BJ (cell line): ENCODE results near the gene FOXP1. TPM values are rescaled to one million over a fixed set of nuclear protein-coding genes. Genes with fewer than 3 reads are reported as not detected.

Experiments used
- CTCF ChIA-PET: fragments of 350-600 bp; formaldehyde crosslinking; extraction: SDS; loops from one replicate; lab custom pipeline; 2021; ENCODE audit warnings: antibody characterized with exemption, inconsistent platforms; lab: Yijun Ruan, JAX
- POLR2A ChIA-PET: fragments of 300-600 bp; sonication (Branson Sonifier 250); formaldehyde crosslinking; extraction: SDS; loops from one replicate; lab custom pipeline; 2021; ENCODE audit warnings: antibody characterized with exemption; lab: Charles Lee
- DNase-seq: peaks from one replicate; pipeline ENCODE4 v3.0.0-alpha.2; 2011; ENCODE audit warnings: low read depth
- H3K27me3 ChIP-seq: 2 replicates; pipeline ENCODE4 v1.6.0; 2011; ENCODE audit warnings: low read length; ENCODE audit not compliant: control insufficient read depth, insufficient read depth
- H3K36me3 ChIP-seq: 2 replicates; pipeline ENCODE4 v1.5.1; 2011; ENCODE audit warnings: low read length; ENCODE audit not compliant: control insufficient read depth, insufficient read depth
- H3K4me3 ChIP-seq: 2 replicates; pipeline ENCODE4 v1.5.1; 2011; ENCODE audit warnings: low read depth, mild to moderate bottlenecking, control low read depth, low read length
- polyA plus RNA-seq: library from polyadenylated mRNA; depleted of rRNA; stranded (reverse); fragments of >200 nt; gene quantifications from 2 replicates; pipeline ENCODE4 v1.2.3, GENCODE V29; 2011
- TF ChIP-seq, protein P1 (sequence below): IDR thresholded peaks from 2 replicates; pipeline ENCODE4 v1.5.1; 2011; ENCODE audit warnings: low read depth, mild to moderate bottlenecking, control low read depth, inconsistent platforms, low read length, moderate library complexity; ENCODE audit not compliant: insufficient read depth

The FOXP1 gene
- polyA plus RNA-seq, 1 experiment = 37.0 TPM

DNA sequence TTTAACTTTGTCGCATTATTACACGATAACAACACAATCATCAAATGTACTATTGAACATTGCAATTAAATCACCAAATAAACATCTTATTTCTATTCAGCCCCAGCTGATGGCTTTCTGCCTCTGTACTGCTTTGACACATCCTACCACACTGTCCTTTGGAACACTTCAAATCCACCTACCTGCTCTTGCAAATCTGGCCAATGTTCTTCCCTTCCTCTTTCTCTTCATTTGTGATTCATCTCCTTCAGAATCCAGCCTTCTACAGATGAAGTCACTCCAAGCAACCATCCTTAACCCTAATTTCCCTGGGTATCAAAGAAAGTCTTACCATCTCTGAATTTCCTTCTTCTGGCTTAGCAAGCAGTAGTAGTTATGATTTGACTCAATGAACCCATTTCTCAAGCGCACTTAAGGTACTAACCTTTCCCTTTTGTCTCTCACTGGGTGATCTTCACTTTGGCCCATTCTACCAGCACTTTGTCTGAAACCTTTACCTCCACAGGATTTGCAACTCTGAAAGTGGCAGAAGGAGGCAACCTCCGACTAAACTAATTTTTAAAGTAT is 502.9 kb downstream of the FOXP1 start:
- ChIA-PET POLR2A (no interaction called here), CTCF (interaction anchor here (1.5 kb wide), 1 partner anchor 15 kb away, joined by 3 read pairs; no protein-coding TSS in a partner anchor)
- TF ChIP-seq, protein P1, sequence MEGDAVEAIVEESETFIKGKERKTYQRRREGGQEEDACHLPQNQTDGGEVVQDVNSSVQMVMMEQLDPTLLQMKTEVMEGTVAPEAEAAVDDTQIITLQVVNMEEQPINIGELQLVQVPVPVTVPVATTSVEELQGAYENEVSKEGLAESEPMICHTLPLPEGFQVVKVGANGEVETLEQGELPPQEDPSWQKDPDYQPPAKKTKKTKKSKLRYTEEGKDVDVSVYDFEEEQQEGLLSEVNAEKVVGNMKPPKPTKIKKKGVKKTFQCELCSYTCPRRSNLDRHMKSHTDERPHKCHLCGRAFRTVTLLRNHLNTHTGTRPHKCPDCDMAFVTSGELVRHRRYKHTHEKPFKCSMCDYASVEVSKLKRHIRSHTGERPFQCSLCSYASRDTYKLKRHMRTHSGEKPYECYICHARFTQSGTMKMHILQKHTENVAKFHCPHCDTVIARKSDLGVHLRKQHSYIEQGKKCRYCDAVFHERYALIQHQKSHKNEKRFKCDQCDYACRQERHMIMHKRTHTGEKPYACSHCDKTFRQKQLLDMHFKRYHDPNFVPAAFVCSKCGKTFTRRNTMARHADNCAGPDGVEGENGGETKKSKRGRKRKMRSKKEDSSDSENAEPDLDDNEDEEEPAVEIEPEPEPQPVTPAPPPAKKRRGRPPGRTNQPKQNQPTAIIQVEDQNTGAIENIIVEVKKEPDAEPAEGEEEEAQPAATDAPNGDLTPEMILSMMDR = no peak
- Histone ChIP-seq H3K36me3 (no peaks in the 10 kb centered on the region), H3K4me3 (no peak overlapping the region), H3K27me3 (no peaks in the 10 kb centered on the region)
- no peak for DNase-seq

DNA sequence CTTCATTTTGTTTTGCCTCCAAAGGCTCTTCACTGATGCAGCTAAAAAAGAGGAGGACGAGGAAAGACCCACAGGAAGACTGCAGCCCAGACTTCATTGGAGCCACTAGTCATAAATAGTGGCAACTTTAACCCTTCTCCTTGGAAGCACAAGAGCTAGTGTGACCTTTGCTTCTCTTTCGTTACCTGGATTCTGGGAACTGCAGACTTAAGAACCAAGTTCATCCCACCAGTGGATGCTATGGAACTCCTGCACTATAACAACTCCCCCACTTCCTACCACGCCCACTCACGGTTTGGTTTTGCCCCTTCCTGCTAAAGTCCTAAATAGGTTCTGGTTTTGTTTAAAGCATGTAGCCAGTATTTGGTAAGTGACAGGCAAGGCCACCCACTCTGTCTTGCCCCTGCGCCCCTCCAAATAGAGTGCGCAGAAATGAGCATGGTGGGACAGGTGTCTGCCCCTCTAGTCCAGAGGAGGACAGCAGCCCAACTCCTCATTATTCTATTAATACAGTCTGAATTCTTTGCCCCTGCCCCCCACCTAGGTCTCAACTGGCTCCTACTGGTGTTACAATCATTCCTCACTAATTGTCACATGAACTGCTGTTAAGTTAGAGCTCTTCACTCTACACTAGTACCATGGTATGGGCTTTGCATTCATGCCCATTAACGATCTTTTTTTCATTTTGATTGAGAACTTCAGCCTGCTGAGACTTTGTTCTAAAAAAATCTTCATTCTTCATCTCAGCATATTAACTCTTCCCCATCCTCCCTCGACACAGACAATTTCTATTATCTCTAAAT is 504.6 kb downstream of the FOXP1 start:
- ChIA-PET POLR2A (no interaction called here), CTCF (interaction anchor here (0.6 kb wide), 2 partner anchors 19 to 478 kb away, joined by 3 read pairs; no protein-coding TSS in a partner anchor)
- Histone ChIP-seq H3K27me3 (no peaks in the 10 kb centered on the region), H3K4me3 (no peak overlapping the region), H3K36me3 (no peaks in the 10 kb centered on the region)
- TF ChIP-seq, protein P1 = no peak
- no peak for DNase-seq

DNA sequence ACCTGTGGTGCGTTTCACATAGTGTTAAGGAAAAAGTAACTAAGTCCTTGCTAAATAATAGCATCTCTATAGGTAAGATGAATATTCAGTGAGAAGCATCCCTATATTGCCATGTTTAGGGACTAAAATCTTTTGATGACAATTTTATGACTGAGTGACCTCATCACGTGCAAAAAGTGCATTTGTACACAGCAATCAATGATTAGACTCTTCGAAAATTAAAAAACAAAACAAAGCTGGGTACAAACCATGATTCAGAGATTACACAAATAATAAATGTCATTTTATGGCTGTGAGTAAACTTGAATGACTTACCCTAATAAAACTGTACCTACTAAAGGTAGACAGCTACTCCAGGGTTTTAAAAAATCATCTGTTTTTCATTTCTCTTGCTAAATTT is 505.3 kb downstream of the FOXP1 start:
- Histone ChIP-seq H3K27me3 (no peaks in the 10 kb centered on the region), H3K36me3 (no peaks in the 10 kb centered on the region), H3K4me3 (no peak overlapping the region)
- TF ChIP-seq, protein P1 = no peak
- DNase-seq = no peak
- ChIA-PET CTCF (interaction anchor here (0.6 kb wide), 1 partner anchor 479 kb away, joined by 3 read pairs; no protein-coding TSS in a partner anchor), POLR2A (no interaction called here)

DNA sequence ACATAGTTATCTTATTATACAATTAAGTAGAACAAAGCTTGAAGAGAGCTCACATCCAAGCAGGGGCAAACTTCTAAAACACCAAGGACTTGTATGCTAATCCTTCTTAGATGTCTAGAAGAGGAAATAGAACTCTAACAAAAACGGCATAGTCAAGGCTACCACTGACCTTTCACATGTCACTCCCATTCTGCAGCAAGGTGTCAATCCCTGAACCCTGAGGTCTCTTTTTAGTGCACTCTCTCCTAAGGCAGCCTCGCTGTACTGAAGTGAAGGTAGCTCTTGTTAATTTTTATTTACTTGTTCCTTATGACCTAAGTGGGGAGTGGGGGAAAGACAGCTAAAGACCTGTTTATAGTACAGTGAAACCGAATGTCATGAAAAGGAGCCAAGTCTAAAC is 506.5 kb downstream of the FOXP1 start:
- TF ChIP-seq, protein P1 = no peak
- no peak for DNase-seq
- H3K27me3 ChIP-seq = no peaks in the 10 kb centered on the region
- H3K4me3 ChIP-seq = no peak overlapping the region
- H3K36me3 ChIP-seq = no peaks in the 10 kb centered on the region
- ChIA-PET POLR2A (no interaction called here), CTCF (interaction anchor here (1.1 to 1.3 kb wide), 2 partner anchors 17 to 22 kb away, joined by 3 to 4 read pairs; no protein-coding TSS in a partner anchor)

DNA sequence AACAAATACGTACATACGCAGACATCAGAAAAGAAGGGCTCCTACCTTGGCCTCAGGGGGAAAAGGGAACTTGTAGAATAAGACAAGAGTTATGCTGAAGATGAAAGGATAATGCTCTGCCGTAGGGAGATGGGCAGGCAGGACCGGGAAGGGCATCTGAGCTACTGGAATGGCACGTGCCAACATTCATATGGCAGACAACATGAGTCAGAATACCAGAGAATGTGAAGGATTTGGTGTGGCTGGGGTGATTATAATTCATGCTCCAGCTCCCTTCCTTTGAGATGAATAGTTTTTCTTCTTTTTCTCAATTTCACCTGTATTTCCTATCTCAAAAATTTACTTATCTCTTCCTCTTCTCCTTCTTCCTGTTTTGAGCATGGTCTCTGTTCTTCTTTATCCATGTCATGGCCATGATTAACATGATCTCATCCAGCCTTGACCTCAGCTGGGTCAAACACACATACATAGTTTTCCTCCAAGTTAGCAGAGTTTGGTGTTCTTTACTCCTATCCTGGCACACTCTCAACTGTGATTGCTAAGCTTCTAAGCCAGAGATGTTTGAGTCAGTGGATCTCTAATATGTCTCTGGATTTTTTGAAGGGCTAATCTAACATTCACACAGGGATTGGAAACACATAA is 507.0 kb downstream of the FOXP1 start:
- TF ChIP-seq, protein P1 = no peak
- no peak for DNase-seq
- ChIA-PET POLR2A (no interaction called here), CTCF (interaction anchor here (1.3 kb wide), 1 partner anchor 23 kb away, joined by 4 read pairs; no protein-coding TSS in a partner anchor)
- Histone ChIP-seq H3K36me3 (no peaks in the 10 kb centered on the region), H3K4me3 (no peak overlapping the region), H3K27me3 (no peaks in the 10 kb centered on the region)
